Hematopoietic multipotent progenitor cell treated with erythropoietin and hydrocortisone succinate and interleukin-3 and kit ligand, for 8 days (in vitro differentiated cells): ENCODE results near the gene ILDR1.
"Not testable (repeated sequence)": the region's sequence is repeated elsewhere in the genome, so short reads cannot be mapped to it uniquely, and the experiment has no call there.

Experiments
- DNase-seq: peaks from one replicate; pipeline ENCODE4 v3.0.0-alpha.2; 2015

Gene ILDR1

DNA sequence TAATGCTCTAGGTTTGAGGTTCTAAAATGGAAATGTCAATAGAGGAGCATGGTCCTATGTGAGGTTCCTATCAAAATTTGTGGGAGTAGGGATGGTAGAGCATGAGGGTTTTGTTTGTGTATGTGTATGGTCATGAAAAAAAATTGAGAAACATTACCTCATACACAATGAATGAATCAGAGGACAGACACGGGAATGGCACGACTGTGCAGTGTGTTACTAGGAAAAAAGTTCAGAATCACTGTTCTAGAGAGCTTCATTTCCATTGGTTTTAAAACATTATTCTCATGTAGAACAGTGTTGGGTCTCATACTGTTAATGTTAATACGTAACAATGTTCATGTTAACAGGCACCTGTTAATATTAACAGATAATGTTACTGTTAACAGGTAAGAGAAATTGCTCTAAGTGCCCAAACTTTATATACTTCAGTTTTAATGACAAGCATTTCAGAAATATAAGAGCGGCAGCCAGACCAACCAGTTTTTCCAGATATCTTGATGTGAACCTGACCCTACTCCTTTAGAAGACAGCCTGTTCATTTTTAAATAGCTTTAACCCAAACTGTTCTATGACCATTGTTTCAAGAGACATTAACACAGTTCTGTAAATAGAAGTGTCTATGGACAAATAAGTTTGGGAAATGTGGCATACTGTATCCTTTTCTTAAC is 79.8 kb downstream of the ILDR1 start:
- DNase-seq, result no peak

- DNase-seq, result no peak
Measured at GRCh38 chr3:121941592-121941991, 80.5 kb downstream of the ILDR1 start.

GRCh38 chr3:121938141-121938855 is 83.7 kb downstream of the ILDR1 start:
- DNase-seq, result not testable (repeated sequence)
